Endothelial cell of umbilical vein (primary cell): Measurements from ENCODE around the gene TMEM131. TPM values are rescaled to one million over a fixed set of nuclear protein-coding genes. Genes with fewer than 3 reads are reported as not detected.

Source experiments
- BruUV-seq: library from RNA; stranded (reverse); fragments of 400-500 nt; replicated peaks from 2 replicates; lab custom pipeline; 2021; lab: Mats Ljungman, UMichigan
- CTCF ChIA-PET: fragments of 300-600, 350-600 bp; sonication (Branson Sonifier 250); formaldehyde crosslinking; loops from one replicate; lab custom pipeline; 2021; ENCODE audit warnings: antibody characterized with exemption, inconsistent platforms; lab: Charles Lee
- POLR2A ChIA-PET: fragments of 300-600, 350-600 bp; sonication (Branson Sonifier 250); formaldehyde crosslinking; loops from one replicate; lab custom pipeline; 2021; ENCODE audit warnings: antibody characterized with exemption, inconsistent platforms; lab: Charles Lee
- DNase-seq: peaks from one replicate; pipeline ENCODE4 v3.0.0-alpha.2; 2011; ENCODE audit warnings: low read depth, low spot score
- FAIRE-seq: peaks from 2 replicates; lab custom pipeline; 2011; peaks lifted over from hg19 to GRCh38; lab: Jason Lieb, UNC
- H2AFZ ChIP-seq: 2 replicates; pipeline ENCODE4 v1.6.0; 2012; ENCODE audit warnings: low read depth, low read length, control low read depth, inconsistent platforms
- H3K27ac ChIP-seq: 2 replicates; pipeline ENCODE4 v1.5.1; 2011; ENCODE audit warnings: low read depth, mild to moderate bottlenecking, control low read depth, low read length, moderate library complexity; ENCODE audit not compliant: insufficient read depth
- H3K27me3 ChIP-seq, 2 experiments: 2 replicates each; pipeline versions ENCODE4 v1.6.0 to v1.6.1; 2011; ENCODE audit warnings: low read length in 2 of 2, mixed read lengths in 1 of 2; ENCODE audit not compliant: control insufficient read depth in 2 of 2, insufficient read depth in 2 of 2
- H3K36me3 ChIP-seq, 2 experiments: 2 replicates in 1 of 2; 3 replicates in 1 of 2; pipeline ENCODE4 v1.5.1; 2011; ENCODE audit warnings: low read length in 2 of 2, mild to moderate bottlenecking in 1 of 2, moderate library complexity in 1 of 2; ENCODE audit not compliant: control insufficient read depth in 2 of 2, insufficient read depth in 2 of 2; ENCODE audit errors: extremely low read depth in 1 of 2
- H3K4me1 ChIP-seq: 3 replicates; pipeline ENCODE4 v1.5.1; 2011; ENCODE audit warnings: mild to moderate bottlenecking, low read length; ENCODE audit not compliant: control insufficient read depth, insufficient read depth; ENCODE audit errors: extremely low read depth
- H3K4me2 ChIP-seq: 2 replicates; pipeline ENCODE4 v1.6.1; 2011; ENCODE audit warnings: low read length, control low read depth, mixed read lengths; ENCODE audit not compliant: insufficient read depth
- H3K4me3 ChIP-seq, 3 experiments: fragments of 200-600 bp in 1 of 3; sonication (generic), shearing (Covaris generic) in 1 of 3; replicated peaks in 1 of 3; 2 replicates each; pipeline ENCODE4 v1.5.1; 2011 to 2016; ENCODE audit warnings: control low read depth in 3 of 3, low read length in 3 of 3, mild to moderate bottlenecking in 2 of 3, inconsistent platforms in 1 of 3, low read depth in 1 of 3, moderate library complexity in 1 of 3; ENCODE audit not compliant: insufficient read depth in 1 of 3
- H3K79me2 ChIP-seq: 2 replicates; pipeline ENCODE4 v1.6.0; 2012; ENCODE audit warnings: low read length, inconsistent platforms; ENCODE audit not compliant: control insufficient read depth, insufficient read depth
- H3K9ac ChIP-seq: replicated peaks from 2 replicates; pipeline ENCODE3; 2011; ENCODE audit warnings: low read length, control low read depth; ENCODE audit not compliant: insufficient read depth; ENCODE audit errors: extremely low read depth
- H3K9me1 ChIP-seq: replicated peaks from 3 replicates; pipeline ENCODE4 v1.6.0; 2011; ENCODE audit warnings: mild to moderate bottlenecking, low read length; ENCODE audit not compliant: control insufficient read depth, insufficient read depth; ENCODE audit errors: extremely low read depth
- H3K9me3 ChIP-seq: replicated peaks from 2 replicates; pipeline ENCODE4 v1.5.1; 2012; ENCODE audit warnings: low read length, inconsistent platforms; ENCODE audit not compliant: control insufficient read depth, insufficient read depth
- H4K20me1 ChIP-seq: replicated peaks from 2 replicates; pipeline ENCODE3; 2011; ENCODE audit warnings: mild to moderate bottlenecking, low read length; ENCODE audit not compliant: control insufficient read depth, insufficient read depth; ENCODE audit errors: extremely low read depth
- CTCF ChIP-seq, 2 donors: IDR thresholded peaks; 1 replicate in 1 of 2; 2 replicates in 1 of 2; pipeline ENCODE4 v1.5.1; 2011; ENCODE audit warnings: low read length in 2 of 2, mild to moderate bottlenecking in 2 of 2, moderate library complexity in 2 of 2, control low read depth in 1 of 2, inconsistent platforms in 1 of 2, low read depth in 1 of 2; ENCODE audit not compliant: insufficient read depth in 1 of 2; ENCODE audit errors: extremely low read depth in 1 of 2
- EZH2 ChIP-seq: IDR thresholded peaks from 2 replicates; pipeline ENCODE4 v1.6.1; 2012; ENCODE audit warnings: borderline replicate concordance, low read depth, mild to moderate bottlenecking, moderate library complexity, low read length, inconsistent platforms; ENCODE audit not compliant: severe bottlenecking
- FOS ChIP-seq: IDR thresholded peaks from 2 replicates; pipeline ENCODE4 v1.6.1; 2011; ENCODE audit warnings: mild to moderate bottlenecking, low read length, moderate library complexity, borderline replicate concordance; ENCODE audit not compliant: insufficient read depth
- GATA2 ChIP-seq: IDR thresholded peaks from 2 replicates; pipeline ENCODE4 v1.7.0; 2011; ENCODE audit warnings: low read depth, mild to moderate bottlenecking, moderate library complexity, mixed read lengths, low read length; ENCODE audit not compliant: insufficient read length, insufficient read depth
- JUN ChIP-seq: IDR thresholded peaks from 2 replicates; pipeline ENCODE4 v1.6.1; 2011; ENCODE audit warnings: borderline replicate concordance, low read depth; ENCODE audit not compliant: insufficient read length, insufficient read depth
- MAX ChIP-seq: IDR thresholded peaks from 2 replicates; pipeline ENCODE4 v1.6.1; 2011; ENCODE audit not compliant: insufficient read depth, insufficient read length
- MYC ChIP-seq: IDR thresholded peaks from one replicate; pipeline ENCODE4 v1.6.1; 2011; ENCODE audit warnings: mild to moderate bottlenecking, low read depth, low read length
- POLR2A ChIP-seq: IDR thresholded peaks from 2 replicates; pipeline ENCODE4 v1.6.1; 2012; ENCODE audit warnings: low read depth, mild to moderate bottlenecking, control low read depth, low read length
- POLR2AphosphoS5 ChIP-seq: IDR thresholded peaks from 2 replicates; pipeline ENCODE4 v1.6.1; 2012; ENCODE audit warnings: low read depth, mild to moderate bottlenecking, control low read depth, low read length, moderate library complexity; ENCODE audit not compliant: insufficient read depth
- dilution Hi-C: fragments of 300-500 bp; cut with MboI; formaldehyde crosslinking; loops from one replicate; pipeline ENCODE4 v1.15.0; 2019; ENCODE audit warnings: low sequenced_read_pairs; ENCODE audit not compliant: extremely low pct_ligation_motif_present
- intact Hi-C: fragments of 100-400 bp; cut with micrococcal nuclease; formaldehyde crosslinking; loops from one replicate; pipeline ENCODE4 v1.10.0; 2022
- polyA plus RNA-seq, 4 experiments: library from polyadenylated mRNA; depleted of rRNA in 3 of 4; stranded (reverse) in 3 of 4; unstranded in 1 of 4; fragments of >200 nt; gene quantifications; 2 replicates each; pipeline versions ENCODE4 v1.2.1 to v1.2.3, GENCODE V29; 2011 to 2012; ENCODE audit warnings: missing spikeins in 1 of 4
- total RNA-seq: library from RNA; stranded (reverse); gene quantifications from 2 replicates; pipeline ENCODE4 v1.2.3, GENCODE V29; 2021

The TMEM131 gene
- total and polyA plus RNA-seq, 2 donors (not counting 3 experiments of a cell fraction or from before 2014, with no cell fraction given): 12.2 to 28.6 TPM

- POLR2A ChIA-PET: no interaction called here
- no peaks in the 10 kb centered on the region for H3K4me1 ChIP-seq
- H4K20me1 ChIP-seq: peaks cover 6% of the 10 kb centered on the region
- intact Hi-C loops: no loop called here
- H3K36me3 ChIP-seq: no peaks in the 10 kb centered on the region
- H3K4me3 ChIP-seq: no peak overlapping the region
- H3K27ac ChIP-seq: no peak overlapping the region
- DNase-seq: no peak
- no peak for FAIRE-seq
- CTCF ChIA-PET: no interaction called here
- no peak overlapping the region for H2AFZ ChIP-seq
- dilution Hi-C loops: no loop called here
- no peaks in the 10 kb centered on the region for H3K9me1 ChIP-seq
- no peak overlapping the region for H3K4me2 ChIP-seq
- no peak overlapping the region for H3K9ac ChIP-seq
- TF ChIP-seq GATA2: no peak
- no peak for TF ChIP-seq MYC
- TF ChIP-seq POLR2A: no peak
- TF ChIP-seq CTCF (IDR thresholded peaks at IDR 0.05; ENCODE audit: extremely low read depth in 1 of 2, insufficient read depth in 1 of 2, low read depth in 1 of 2, low read length in 2 of 2): no peak
- TF ChIP-seq JUN: no peak
- TF ChIP-seq FOS: no peak
- TF ChIP-seq EZH2: no peak
- TF ChIP-seq POLR2AphosphoS5: no peak
- TF ChIP-seq MAX: no peak
- no TSS peak for BruUV-seq
- peaks cover 35% of the 10 kb centered on the region for H3K79me2 ChIP-seq
- no peaks in the 10 kb centered on the region for H3K27me3 ChIP-seq
- no peaks in the 10 kb centered on the region for H3K9me3 ChIP-seq
Measured at GRCh38 chr2:97948926-97949325, 46.8 kb downstream of the TMEM131 start.
